ENCODE measurements around the gene FUBP3.

Gene FUBP3

DNA sequence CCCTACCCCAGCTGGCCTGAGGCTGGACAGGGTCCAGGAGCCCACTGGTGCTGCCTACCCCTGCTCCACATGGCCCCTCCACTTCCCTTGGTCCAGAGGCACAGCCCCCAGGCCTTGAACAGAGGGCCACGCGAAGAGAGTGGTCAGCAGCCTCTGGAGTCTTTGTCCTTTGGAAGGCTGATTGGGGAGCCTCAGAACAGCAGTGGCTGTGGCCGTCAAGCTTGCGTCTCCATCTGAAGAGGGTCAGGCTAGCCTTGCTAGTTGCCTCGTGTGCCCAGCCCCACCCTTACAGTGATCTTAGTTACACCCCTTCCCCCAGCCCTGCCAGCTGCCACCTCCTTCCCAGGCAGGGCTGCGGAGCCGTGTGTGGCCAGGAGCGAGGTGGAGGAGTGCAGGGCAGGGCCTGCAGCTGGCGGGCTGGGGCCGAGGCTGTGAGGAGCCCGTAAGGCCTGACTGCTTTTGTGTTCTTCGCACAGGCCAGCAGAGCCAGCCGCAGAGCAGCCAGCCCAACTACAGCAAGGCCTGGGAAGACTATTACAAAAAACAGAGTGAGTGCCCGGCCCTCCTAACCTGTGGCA lies 54.9 kb downstream of the FUBP3 start:
- DNase-seq (ENCODE audit: low spot score) = no peak

GRCh38 chr9:130634801-130635200 lies 55.4 kb downstream of the FUBP3 start:
- DNase-seq (ENCODE audit: low spot score) = no peak

DNA sequence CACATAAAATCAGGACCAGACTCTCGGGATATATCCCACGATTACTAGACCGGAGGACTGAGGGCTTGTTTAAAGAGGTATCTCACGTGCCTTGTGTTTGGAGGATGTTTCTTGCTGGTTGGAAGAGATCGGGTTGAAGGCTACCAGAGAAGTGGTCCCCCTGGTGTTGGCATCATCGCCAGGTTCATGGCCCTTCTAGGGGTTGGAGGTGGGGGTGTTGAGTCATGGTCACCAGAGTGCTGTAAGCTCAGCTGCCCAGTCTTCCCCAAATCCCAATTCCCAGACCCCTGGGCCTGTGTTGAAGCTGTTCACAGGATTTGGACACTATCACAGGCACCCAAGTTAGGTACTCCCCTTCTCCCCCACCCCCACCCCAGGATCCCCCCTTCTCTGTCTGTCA lies 55.9 kb downstream of the FUBP3 start:
- no peak for DNase-seq (ENCODE audit: low spot score)

- DNase-seq (ENCODE audit: low spot score) = no peak
Observed at GRCh38 chr9:130635721-130636647, 56.6 kb downstream of the FUBP3 start.

DNA sequence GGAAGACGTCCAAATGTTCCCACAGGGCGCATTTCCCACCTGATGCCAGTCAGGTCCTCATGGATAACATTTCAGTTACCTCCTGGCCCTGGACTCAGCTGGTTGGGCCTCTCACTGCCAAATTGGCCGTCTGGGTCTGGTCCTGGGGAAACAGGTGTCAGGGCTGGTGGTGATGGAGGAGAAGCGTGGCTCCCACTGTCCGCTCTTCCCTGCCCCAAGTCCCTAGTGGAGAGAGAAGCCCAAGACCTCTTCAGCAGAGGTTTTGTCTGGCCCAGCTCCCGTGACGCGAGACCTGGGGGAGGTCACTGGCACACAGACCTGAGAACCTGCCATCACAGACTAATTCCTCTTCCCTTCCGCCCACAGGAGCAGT lies 57.3 kb downstream of the FUBP3 start:
- DNase-seq (ENCODE audit: low spot score) = no peak

- DNase-seq (ENCODE audit: low spot score) = no peak
Observed at GRCh38 chr9:130638284-130639123, 59.1 kb downstream of the FUBP3 start.

GRCh38 chr9:130639124-130639765 lies 59.9 kb downstream of the FUBP3 start:
- DNase-seq (ENCODE audit: low spot score) = no peak

GRCh38 chr9:130639866-130640555 lies 60.6 kb downstream of the FUBP3 start:
- DNase-seq (ENCODE audit: low spot score) = no peak

- DNase-seq (ENCODE audit: low spot score) = no peak
Observed at GRCh38 chr9:130640681-130641080, 61.3 kb downstream of the FUBP3 start.

GRCh38 chr9:130642926-130643325 lies 63.5 kb downstream of the FUBP3 start:
- no peak for DNase-seq (ENCODE audit: low spot score)

GRCh38 chr9:130651221-130651620 lies 71.8 kb downstream of the FUBP3 start:
- DNase-seq (ENCODE audit: low spot score) = no peak

- no peak for DNase-seq (ENCODE audit: low spot score)
Observed at GRCh38 chr9:130651752-130652151, 72.4 kb downstream of the FUBP3 start.

GRCh38 chr9:130654879-130655278 lies 75.5 kb downstream of the FUBP3 start:
- no peak for DNase-seq (ENCODE audit: low spot score)

- no peak for DNase-seq (ENCODE audit: low spot score)
Observed at GRCh38 chr9:130658893-130659698, 79.7 kb downstream of the FUBP3 start.

GRCh38 chr9:130659699-130660248 lies 80.4 kb downstream of the FUBP3 start:
- no peak for DNase-seq (ENCODE audit: low spot score)

DNA sequence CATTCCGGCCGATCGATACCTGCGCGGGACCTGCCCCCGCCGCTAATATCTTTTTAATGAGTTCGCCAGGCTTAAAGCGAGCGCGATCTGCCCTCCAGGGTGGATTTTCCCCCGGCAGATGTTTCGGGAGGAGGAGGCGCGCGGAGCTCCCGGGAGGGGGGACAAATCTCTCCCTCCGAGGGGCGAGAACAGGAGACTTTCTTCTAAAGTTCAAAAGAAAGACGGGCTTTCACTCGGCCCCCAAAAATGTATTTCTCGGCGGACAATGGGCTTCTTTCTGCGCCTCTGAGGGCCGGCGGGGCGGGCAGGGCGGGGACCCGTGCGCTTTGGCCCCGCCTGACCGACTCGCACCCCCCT lies 80.9 kb downstream of the FUBP3 start:
- DNase-seq (ENCODE audit: low spot score) = no peak

DNA sequence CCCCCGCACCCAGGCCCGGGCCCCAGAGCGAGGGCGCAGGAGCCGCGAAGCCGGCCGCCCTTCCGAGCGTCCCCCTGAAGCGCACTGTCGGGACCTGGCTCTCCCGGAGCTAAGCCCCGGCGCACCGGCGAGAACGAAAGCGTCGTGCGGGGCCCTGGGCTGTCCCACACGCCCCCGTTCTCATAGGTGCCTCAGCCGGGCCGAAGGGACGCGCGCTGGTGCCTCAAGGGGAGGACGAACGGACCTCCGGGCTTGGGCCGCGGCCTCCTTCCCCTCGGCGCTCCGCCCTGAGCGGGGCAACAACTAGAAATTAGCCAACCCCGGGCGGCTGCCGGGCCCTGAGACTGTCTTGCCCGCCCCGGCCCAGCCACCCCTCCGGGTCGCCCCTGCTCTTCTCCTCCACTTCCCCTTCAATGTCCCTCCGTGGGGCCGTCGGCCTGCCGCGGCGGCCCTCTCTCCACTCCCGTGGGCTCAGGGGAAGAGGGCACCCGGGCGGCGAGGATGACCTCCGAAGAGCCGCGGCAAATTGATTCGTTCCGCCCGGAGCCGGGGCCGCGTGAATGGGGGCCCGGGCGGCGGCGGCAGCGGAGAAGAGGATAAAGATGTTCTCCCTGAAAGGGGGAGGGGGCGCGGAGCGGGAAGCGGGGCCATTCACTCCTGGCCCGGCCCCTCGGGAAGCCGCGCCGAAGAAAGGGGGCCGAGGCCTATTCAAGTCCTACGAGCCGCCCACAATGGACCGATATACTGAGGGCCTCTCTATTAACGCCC lies 81.5 kb downstream of the FUBP3 start:
- DNase-seq (ENCODE audit: low spot score) = peak; percentile 77

DNA sequence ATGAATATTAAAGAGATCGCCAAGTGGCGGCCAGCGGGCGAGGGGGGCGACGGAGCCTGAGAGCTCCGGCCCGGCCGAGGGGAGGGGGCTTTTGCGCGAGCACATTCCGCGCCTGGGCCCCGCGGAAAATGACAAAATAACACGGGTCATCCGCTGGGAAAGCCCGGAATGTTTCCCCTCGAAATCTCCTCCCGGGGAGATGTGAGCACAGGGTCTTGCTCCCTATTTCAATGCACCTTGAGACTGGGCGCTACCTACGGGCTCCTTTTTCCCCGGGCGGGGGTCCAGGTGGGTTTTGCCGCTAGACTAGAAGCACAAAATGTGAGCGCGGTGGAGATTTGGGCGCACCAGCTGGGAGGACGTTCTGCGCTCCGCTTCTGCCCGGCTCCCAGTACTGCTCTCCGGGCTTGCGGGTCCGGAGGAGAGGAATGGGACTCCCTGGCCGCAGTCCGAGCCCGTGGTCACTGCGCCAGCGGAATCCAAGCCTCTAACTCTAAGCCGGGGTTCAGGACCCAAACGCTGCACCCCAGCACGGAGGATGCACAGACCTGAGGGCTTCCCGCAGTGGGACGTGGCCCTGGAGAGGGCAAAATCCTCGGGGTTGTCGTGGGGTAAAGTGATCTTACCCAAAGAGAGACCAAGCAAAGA lies 82.2 kb downstream of the FUBP3 start:
- no peak for DNase-seq (ENCODE audit: low spot score)

Measured in HuH-7.5 (cell line).